Left lung (tissue), 10 donors: ENCODE results near the gene RCOR3. TPM values are rescaled to one million over a fixed set of nuclear protein-coding genes. Genes with fewer than 3 reads are reported as not detected.
A peak's percentile ranks its signal among the peaks of the same experiment; 100 is the strongest.
"Not testable (repeated sequence)": the region's sequence is repeated elsewhere in the genome, so short reads cannot be mapped to it uniquely, and the experiment has no call there.

Experiments
- ATAC-seq: fragments of 200-7000 bp; cut with Tn5 transposase; one replicate; pipeline ENCODE4 v1.9.1; 2020; ENCODE audit warnings: moderate library complexity
- DNase-seq, 4 donors: peaks; one replicate each; pipeline ENCODE4 v3.0.0-alpha.2; 2013 to 2020
- H3K27ac ChIP-seq, 2 donors: fragments of 200-600 bp; sonication (generic) in 1 of 2; one replicate each; pipeline versions ENCODE4 v1.5.0 to v1.8.0; 2020 to 2021
- H3K27me3 ChIP-seq, 2 donors: fragments of 200-600 bp; sonication (generic) in 1 of 2; one replicate each; pipeline versions ENCODE4 v1.5.0 to v1.8.0; 2020 to 2021
- H3K36me3 ChIP-seq, 2 donors: fragments of 200-600 bp; sonication (generic) in 1 of 2; one replicate each; pipeline versions ENCODE4 v1.5.0 to v1.8.0; 2020 to 2021
- H3K4me1 ChIP-seq, 2 donors: fragments of 200-600 bp; one replicate each; pipeline ENCODE4 v1.8.0; 2021
- H3K4me3 ChIP-seq, 2 donors: fragments of 200-600 bp; sonication (generic) in 1 of 2; one replicate each; pipeline versions ENCODE4 v1.5.0 to v1.8.0; 2020 to 2021; ENCODE audit warnings: mild to moderate bottlenecking in 1 of 2
- H3K9me3 ChIP-seq, 2 donors: fragments of 200-600 bp; sonication (generic) in 1 of 2; one replicate each; pipeline versions ENCODE4 v1.5.0 to v1.8.0; 2020 to 2021
- intact Hi-C, 2 donors: fragments of 100-400 bp; cut with DNase I; formaldehyde crosslinking; loops; one replicate each; pipeline versions ENCODE4 v1.11.2 to v1.14.2; 2022
- polyA plus RNA-seq, 6 donors: library from polyadenylated mRNA; unstranded; fragments of 120-200 nt; gene quantifications; one replicate each; pipeline ENCODE4 v1.2.1, GENCODE V29; 2013; ENCODE audit not compliant: insufficient read length in 6 of 6
- total RNA-seq, 2 donors: library from RNA; stranded (reverse); fragmentation: NEBNext Ultra II Directional; extraction: Animal tissue kit (Norgen Biotek cat#: 25700); gene quantifications; one replicate each; pipeline ENCODE4 v1.2.1, GENCODE V29; 2021
- TF ChIP-seq, protein P1 (sequence below), 2 donors: fragments of 200-600 bp; sonication (generic) in 1 of 2; IDR thresholded peaks; one replicate each; pipeline versions ENCODE4 v1.5.0 to v1.8.0; 2021; ENCODE audit warnings: antibody characterized with exemption in 2 of 2
- donor health status: DM: no; HTN: yes; CAD: no.
- donor health status: DM: no; HTN: no; CAD: no.

The RCOR3 gene
- total and polyA plus RNA-seq, 8 donors = 44.5 to 113 (median 95.0) TPM

DNA sequence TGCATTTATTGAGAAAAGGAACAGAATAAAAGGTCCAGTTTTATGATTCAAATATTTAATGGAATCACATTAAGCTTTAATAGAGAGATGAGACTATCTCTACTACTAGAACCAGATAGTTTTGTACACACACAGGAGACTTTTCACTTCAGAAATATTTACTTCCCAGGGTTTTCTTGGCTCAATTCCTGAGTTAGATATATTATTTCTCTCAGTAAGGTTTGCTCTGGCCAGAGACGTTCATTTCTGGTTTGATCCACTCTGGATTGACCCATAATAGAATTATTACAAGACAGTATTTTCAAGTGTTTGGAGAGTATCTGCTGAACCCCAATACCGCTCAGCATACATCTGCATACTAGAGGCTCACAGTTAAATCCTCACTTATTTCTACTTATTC is 1.3 kb upstream of the RCOR3 start:
- Histone ChIP-seq H3K9me3 (no peaks in the 10 kb centered on the region), H3K27me3 (no peaks in the 10 kb centered on the region), H3K27ac (peak overlapping the region; percentile 96 to 98), H3K36me3 (no peaks in the 10 kb centered on the region), H3K4me1 (peaks cover 19 to 22% of the 10 kb centered on the region in 2 donors), H3K4me3 (peak overlapping the region; percentile 82 to 96)
- TF ChIP-seq, protein P1, sequence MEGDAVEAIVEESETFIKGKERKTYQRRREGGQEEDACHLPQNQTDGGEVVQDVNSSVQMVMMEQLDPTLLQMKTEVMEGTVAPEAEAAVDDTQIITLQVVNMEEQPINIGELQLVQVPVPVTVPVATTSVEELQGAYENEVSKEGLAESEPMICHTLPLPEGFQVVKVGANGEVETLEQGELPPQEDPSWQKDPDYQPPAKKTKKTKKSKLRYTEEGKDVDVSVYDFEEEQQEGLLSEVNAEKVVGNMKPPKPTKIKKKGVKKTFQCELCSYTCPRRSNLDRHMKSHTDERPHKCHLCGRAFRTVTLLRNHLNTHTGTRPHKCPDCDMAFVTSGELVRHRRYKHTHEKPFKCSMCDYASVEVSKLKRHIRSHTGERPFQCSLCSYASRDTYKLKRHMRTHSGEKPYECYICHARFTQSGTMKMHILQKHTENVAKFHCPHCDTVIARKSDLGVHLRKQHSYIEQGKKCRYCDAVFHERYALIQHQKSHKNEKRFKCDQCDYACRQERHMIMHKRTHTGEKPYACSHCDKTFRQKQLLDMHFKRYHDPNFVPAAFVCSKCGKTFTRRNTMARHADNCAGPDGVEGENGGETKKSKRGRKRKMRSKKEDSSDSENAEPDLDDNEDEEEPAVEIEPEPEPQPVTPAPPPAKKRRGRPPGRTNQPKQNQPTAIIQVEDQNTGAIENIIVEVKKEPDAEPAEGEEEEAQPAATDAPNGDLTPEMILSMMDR (IDR thresholded peaks at IDR 0.05) = no peak
- no peak for DNase-seq
- intact Hi-C loops = no loop called here
- ATAC-seq = no peak

DNA sequence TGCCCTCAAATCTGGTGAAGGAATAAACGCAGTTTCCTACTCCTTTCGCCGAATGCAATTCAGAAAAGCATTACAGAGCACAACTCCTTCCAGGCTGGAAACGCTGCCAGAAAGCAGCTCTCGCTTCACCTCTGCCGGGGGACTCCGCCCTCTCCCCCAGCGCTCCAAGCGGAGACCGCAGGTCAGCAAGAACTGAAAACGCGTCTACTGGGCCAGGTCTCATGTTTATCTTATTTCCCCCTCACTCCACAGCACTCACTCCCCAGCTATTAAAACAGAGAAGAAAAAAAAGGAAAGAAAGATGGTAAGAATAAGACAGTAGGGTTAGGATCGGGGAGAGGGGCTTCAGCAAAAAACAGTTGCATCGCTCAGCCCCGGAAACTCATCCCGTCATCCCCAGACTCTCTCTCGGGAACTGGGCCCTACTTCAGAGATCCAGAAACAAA is 833 bp upstream of the RCOR3 start:
- Histone ChIP-seq H3K4me1 (peaks cover 19 to 22% of the 10 kb centered on the region in 2 donors), H3K27me3 (no peaks in the 10 kb centered on the region), H3K9me3 (no peaks in the 10 kb centered on the region), H3K36me3 (no peaks in the 10 kb centered on the region), H3K27ac (peak overlapping the region; percentile 96 to 98), H3K4me3 (peak overlapping the region; percentile 82 to 96)
- DNase-seq (peak; percentile 83 to 91 (median 86)), ATAC-seq (peak; percentile 54)
- TF ChIP-seq, protein P1 (IDR thresholded peaks at IDR 0.05) = no peak
- intact Hi-C loops = no loop called here

DNA sequence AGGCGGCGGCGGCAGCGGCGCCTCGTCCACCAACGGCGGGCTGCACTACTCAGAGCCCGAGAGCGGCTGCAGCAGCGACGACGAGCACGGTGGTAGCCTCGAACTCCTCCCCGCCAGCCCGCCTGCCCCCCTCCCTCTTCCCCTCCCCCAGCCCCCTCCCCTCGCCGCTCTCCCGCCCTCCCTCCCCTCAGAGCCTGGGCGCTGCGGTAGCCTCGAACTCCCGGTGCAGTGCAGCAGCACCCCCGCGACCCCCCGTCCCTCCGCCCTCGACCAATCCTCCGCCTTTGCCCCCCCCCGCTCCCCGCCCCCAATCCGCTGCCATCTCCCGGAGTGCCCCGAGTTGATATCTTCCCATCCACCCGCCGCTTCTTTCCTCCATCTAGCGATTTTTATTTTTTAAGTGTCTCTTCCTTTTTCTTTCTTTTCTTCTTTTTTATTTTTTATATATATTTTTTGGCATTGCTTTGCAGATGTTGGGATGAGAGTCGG is 516 bp downstream of the RCOR3 start:
- Histone ChIP-seq H3K27ac (peak overlapping the region; percentile 96 to 98), H3K9me3 (no peaks in the 10 kb centered on the region), H3K36me3 (no peaks in the 10 kb centered on the region), H3K4me1 (peaks cover 19 to 22% of the 10 kb centered on the region in 2 donors), H3K4me3 (peak overlapping the region; percentile 82 to 96), H3K27me3 (no peaks in the 10 kb centered on the region)
- intact Hi-C loops = no loop called here
- DNase-seq = peak in 2 of 4 donors; percentile 77 to 78
- peak; percentile 34 for ATAC-seq
- TF ChIP-seq, protein P1 (IDR thresholded peaks at IDR 0.05) = no peak

DNA sequence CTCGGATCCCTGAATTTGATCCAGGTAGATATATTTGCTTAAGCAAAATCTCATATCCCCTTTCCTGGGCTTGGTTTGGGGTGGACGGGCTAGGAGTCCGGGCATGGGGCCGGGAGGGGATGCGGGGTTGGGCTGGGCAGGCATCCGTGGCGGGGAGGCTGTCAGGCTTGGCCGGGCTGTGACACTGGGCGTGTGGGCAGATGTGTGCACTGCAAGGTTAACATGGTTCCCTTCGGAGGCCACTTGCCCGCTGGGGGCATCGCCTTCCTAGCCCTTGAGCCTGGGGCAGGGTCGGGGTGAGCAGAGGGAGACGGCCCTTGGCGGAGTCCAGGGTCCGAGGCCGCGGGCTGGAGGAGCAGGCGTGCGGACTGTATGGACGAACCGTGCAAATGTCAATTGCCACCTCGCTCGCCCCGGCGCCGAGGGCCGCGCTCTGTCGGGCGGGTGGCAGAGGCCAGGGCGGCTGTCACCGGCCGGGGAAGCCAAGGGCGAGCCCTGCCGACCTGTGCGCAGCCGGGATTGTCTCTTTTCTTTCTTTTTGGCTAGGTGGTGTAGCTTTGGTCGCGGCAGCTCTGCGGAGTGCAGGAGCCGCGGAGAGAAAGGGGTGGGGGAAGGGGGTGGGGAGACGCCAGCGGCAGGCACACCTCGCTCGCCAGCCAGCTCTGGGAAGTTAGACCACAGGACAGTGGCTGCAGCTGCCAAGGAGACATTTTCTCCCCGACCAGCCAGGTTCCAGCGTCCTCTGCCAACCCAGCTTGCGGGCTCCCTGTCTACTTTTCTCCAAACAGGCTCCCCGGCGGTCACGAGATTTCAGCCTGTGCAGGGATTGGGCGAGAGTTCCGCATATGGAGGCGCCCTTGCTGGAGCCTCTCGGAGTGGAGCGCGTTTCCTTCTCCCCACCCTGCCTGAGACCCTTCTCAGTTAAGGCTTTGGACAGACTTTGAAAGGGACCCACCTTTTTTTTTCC is 1.3 kb downstream of the RCOR3 start:
- Histone ChIP-seq H3K27ac (peak overlapping the region; percentile 96 to 98), H3K4me1 (peaks cover 19 to 22% of the 10 kb centered on the region in 2 donors), H3K27me3 (no peaks in the 10 kb centered on the region), H3K9me3 (no peaks in the 10 kb centered on the region), H3K36me3 (no peaks in the 10 kb centered on the region), H3K4me3 (peak overlapping the region; percentile 82 to 96)
- ATAC-seq (peak; percentile 46), DNase-seq (peak; percentile 48 to 96 (median 80))
- TF ChIP-seq, protein P1 (IDR thresholded peaks at IDR 0.05) = no peak
- intact Hi-C loops = no loop called here

DNA sequence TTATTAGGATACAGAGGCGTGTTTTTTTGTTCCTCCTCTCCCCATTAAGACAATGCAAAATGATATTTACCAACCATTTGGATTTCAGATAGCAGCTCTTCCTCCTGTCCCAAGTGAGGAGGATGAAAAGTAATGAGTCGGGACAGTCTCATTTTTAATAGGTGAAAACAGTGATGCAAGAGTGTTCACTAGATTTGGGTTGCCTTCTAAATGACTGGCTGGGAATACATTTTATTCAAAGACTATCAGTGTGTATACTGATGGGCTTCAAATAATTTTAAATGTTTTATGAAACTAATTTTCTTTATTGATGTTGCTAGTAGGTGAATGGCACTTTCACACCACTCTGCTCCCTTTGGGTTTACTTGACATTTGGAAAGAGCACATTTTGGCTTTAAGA is 2.1 kb downstream of the RCOR3 start:
- TF ChIP-seq, protein P1 (IDR thresholded peaks at IDR 0.05) = no peak
- no peak for ATAC-seq
- Histone ChIP-seq H3K9me3 (no peaks in the 10 kb centered on the region), H3K27ac (peak overlapping the region; percentile 96 to 98), H3K4me1 (peaks cover 19 to 22% of the 10 kb centered on the region in 2 donors), H3K4me3 (peak overlapping the region; percentile 82 to 96), H3K36me3 (no peaks in the 10 kb centered on the region), H3K27me3 (no peaks in the 10 kb centered on the region)
- intact Hi-C loops = no loop called here
- no peak for DNase-seq

DNA sequence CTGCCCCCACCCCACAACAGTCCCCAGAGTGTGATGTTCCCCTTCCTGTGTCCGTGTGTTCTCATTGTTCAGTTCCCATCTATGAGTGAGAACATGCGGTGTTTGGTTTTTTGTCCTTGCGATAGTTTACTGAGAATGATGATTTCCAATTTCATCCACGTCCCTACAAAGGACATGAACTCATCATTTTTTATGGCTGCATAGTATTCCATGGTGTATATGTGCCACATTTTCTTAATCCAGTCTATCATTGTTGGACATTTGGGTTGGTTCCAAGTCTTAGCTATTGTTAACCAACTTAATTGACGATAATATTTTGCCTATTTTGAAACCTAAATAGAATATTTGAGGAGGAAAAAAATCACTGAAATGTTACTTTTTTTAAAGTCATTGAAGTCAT is 3.9 kb downstream of the RCOR3 start:
- H3K27ac ChIP-seq, H3K27me3 ChIP-seq, H3K9me3 ChIP-seq, DNase-seq, H3K36me3 ChIP-seq, H3K4me3 ChIP-seq, ATAC-seq, intact Hi-C loops: not testable (repeated sequence)
- H3K4me1 ChIP-seq = peaks cover 7 to 21% of the 10 kb centered on the region in 2 donors
